Myocyte (in vitro differentiated cells): ENCODE results near the gene WDR48. TPM values are rescaled to one million over a fixed set of nuclear protein-coding genes. Genes with fewer than 3 reads are reported as not detected.
"Not testable (repeated sequence)": the region's sequence is repeated elsewhere in the genome, so short reads cannot be mapped to it uniquely, and the experiment has no call there.

Source experiments
- DNase-seq: peaks from one replicate; pipeline ENCODE4 v3.0.0-alpha.2; 2012; ENCODE audit warnings: low read depth
- polyA plus RNA-seq: library from polyadenylated mRNA; unstranded; fragments of >200 nt; gene quantifications from one replicate; pipeline ENCODE4 v1.2.1, GENCODE V29; 2012; ENCODE audit warnings: missing spikeins
- total RNA-seq: library from RNA; depleted of rRNA; stranded (reverse); fragments of >200 nt; gene quantifications from 2 replicates; pipeline ENCODE4 v1.2.3, GENCODE V29; 2014

WDR48 gene
- 16.6 and 20.3 TPM in 2 replicates for total RNA-seq
- polyA plus RNA-seq = 13.0 TPM

- peak; percentile 93 for DNase-seq
Measured at GRCh38 chr3:39051649-39052561, at the start of gene WDR48, which contains the start of gene SCN11A. Gene WDR48 (plus strand): TSS chr3:39052016. CDS start chr3:39052026, 10 bp downstream. Gene SCN11A (minus strand): TSS chr3:39051944. CDS start chr3:38950362, 101,582 bp downstream.

GRCh38 chr3:39005295-39005694 lies 46.5 kb upstream of the WDR48 start:
- no peak for DNase-seq

GRCh38 chr3:39011191-39011736 lies 40.6 kb upstream of the WDR48 start:
- no peak for DNase-seq

- DNase-seq = peak; percentile 9
Measured at GRCh38 chr3:39013289-39013688, 38.5 kb upstream of the WDR48 start.

GRCh38 chr3:39013921-39014509 lies 37.8 kb upstream of the WDR48 start:
- no peak for DNase-seq

- no peak for DNase-seq
Measured at GRCh38 chr3:39015418-39015817, 36.4 kb upstream of the WDR48 start.

- DNase-seq = no peak
Measured at GRCh38 chr3:39019299-39019698, 32.5 kb upstream of the WDR48 start.

- no peak for DNase-seq
Measured at GRCh38 chr3:39021029-39021428, 30.8 kb upstream of the WDR48 start.

GRCh38 chr3:39021465-39022285 lies 30.1 kb upstream of the WDR48 start:
- no peak for DNase-seq

GRCh38 chr3:39022286-39022630 lies 29.6 kb upstream of the WDR48 start:
- no peak for DNase-seq

GRCh38 chr3:39024497-39024896 lies 27.3 kb upstream of the WDR48 start:
- DNase-seq = no peak

GRCh38 chr3:39025222-39025970 lies 26.4 kb upstream of the WDR48 start:
- DNase-seq = no peak

- DNase-seq = no peak
Measured at GRCh38 chr3:39028546-39028945, 23.3 kb upstream of the WDR48 start.

GRCh38 chr3:39029556-39029955 lies 22.3 kb upstream of the WDR48 start:
- no peak for DNase-seq

- no peak for DNase-seq
Measured at GRCh38 chr3:39038165-39038564, 13.7 kb upstream of the WDR48 start.

- DNase-seq = no peak
Measured at GRCh38 chr3:39050029-39050428, 1.8 kb upstream of the WDR48 start.

- DNase-seq = no peak
Measured at GRCh38 chr3:39052583-39052982, 767 bp downstream of the WDR48 start.

GRCh38 chr3:39053696-39054095 lies 1.9 kb downstream of the WDR48 start:
- no peak for DNase-seq

- no peak for DNase-seq
Measured at GRCh38 chr3:39056151-39056550, 4.3 kb downstream of the WDR48 start.

GRCh38 chr3:39061228-39061627 lies 9.4 kb downstream of the WDR48 start:
- not testable (repeated sequence) for DNase-seq

GRCh38 chr3:39062180-39062579 lies 10.4 kb downstream of the WDR48 start:
- no peak for DNase-seq
